ENCODE measurements around the gene KRTAP3-1. TPM values are rescaled to one million over a fixed set of nuclear protein-coding genes. Genes with fewer than 3 reads are reported as not detected.

The KRTAP3-1 gene
- total RNA-seq, 2 donors from 2014 or later, result not detected

DNA sequence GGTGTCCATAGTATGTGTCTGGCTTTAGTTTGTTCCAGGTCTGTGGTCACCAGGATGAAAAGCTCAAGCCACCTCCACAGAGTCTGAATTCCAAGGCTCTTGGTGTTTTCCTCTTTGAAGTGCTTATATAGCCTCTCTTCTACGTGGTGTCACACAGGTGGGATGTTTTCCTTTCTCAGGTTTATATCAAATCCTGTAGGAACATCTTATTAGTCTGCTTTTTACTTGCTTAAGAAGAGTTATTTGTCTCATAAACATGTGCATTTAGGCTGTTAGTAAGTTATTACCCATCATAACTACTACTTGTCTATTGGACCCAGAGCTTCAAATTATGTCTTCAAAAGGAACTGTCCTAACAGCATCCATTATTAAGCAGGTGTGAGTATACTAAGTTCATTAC lies 42.1 kb downstream of the KRTAP3-1 start, which contains the start of gene KRT39:
Gene KRT39 (minus strand): TSS at position 101 of the 400 bp plus-strand sequence. CDS start 92 bp downstream, at position 9.
- ATAC-seq (ENCODE audit: insufficient number of reproducible peaks, low FRiP score, low read depth), result no peak

GRCh38 chr17:40963838-40964237 lies 45.1 kb downstream of the KRTAP3-1 start:
- no peak overlapping the region for H3K4me3 ChIP-seq
- no peak overlapping the region for H3K27ac ChIP-seq
- H3K4me1 ChIP-seq (ENCODE audit: control insufficient read depth in 1 of 2, low read depth in 2 of 2), result no peaks in the 10 kb centered on the region
- no peaks in the 10 kb centered on the region for H3K36me3 ChIP-seq
- ATAC-seq (ENCODE audit: insufficient number of reproducible peaks, low FRiP score, low read depth) (no peak), DNase-seq (ENCODE audit: low spot score) (no peak)
- TF ChIP-seq CTCF (IDR thresholded peaks at IDR 0.05), result peak; percentile 38
- H3K27me3 ChIP-seq (replicated peaks; ENCODE audit: insufficient read depth), result no peaks in the 10 kb centered on the region
- H3K9me3 ChIP-seq, result no peaks in the 10 kb centered on the region

More for the DNA sequence above, 42.1 kb downstream of the KRTAP3-1 start, which contains the start of gene KRT39:
- no peaks in the 10 kb centered on the region for H3K9me3 ChIP-seq
- no peak for DNase-seq (ENCODE audit: low spot score)
- H3K27me3 ChIP-seq (replicated peaks; ENCODE audit: insufficient read depth), result no peaks in the 10 kb centered on the region
- H3K4me3 ChIP-seq, result no peak within 1 kb of the TSS
- no peaks in the 10 kb centered on the region for H3K4me1 ChIP-seq (ENCODE audit: control insufficient read depth in 1 of 2, low read depth in 2 of 2)
- no peak for TF ChIP-seq CTCF (IDR thresholded peaks at IDR 0.05)
- no peaks in the 10 kb centered on the region for H3K36me3 ChIP-seq
- no peak within 1 kb of the TSS for H3K27ac ChIP-seq

- Histone ChIP-seq H3K4me1 (ENCODE audit: control insufficient read depth in 1 of 2, low read depth in 2 of 2) (no peaks in the 10 kb centered on the region), H3K27ac (no peak overlapping the region), H3K9me3 (no peaks in the 10 kb centered on the region), H3K4me3 (no peak overlapping the region), H3K27me3 (replicated peaks; ENCODE audit: insufficient read depth) (no peaks in the 10 kb centered on the region), H3K36me3 (no peaks in the 10 kb centered on the region)
- no peak for TF ChIP-seq CTCF (IDR thresholded peaks at IDR 0.05)
- ATAC-seq (ENCODE audit: insufficient number of reproducible peaks, low FRiP score, low read depth) (no peak), DNase-seq (ENCODE audit: low spot score) (no peak)
Observed at GRCh38 chr17:40962059-40962561, 46.8 kb downstream of the KRTAP3-1 start.

DNA sequence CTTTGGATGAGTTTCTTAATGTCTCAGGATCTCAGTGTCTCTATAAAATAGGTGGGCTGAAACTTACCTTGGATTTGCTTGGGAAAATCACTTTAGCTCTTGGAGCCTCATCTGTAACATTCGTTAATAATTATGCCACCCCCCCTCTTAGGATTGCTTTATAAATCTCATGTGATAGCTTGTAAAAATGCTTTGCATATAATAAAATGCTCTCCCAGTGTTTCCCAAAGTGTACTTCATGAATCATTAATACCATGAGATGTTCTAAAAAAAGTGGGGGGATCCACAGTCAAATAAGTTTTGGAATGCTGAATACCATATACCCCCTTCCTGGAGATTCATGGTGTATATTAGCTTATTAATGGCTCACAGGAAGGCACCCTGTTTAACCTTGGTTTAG lies 47.3 kb downstream of the KRTAP3-1 start:
- Histone ChIP-seq H3K27ac (no peak overlapping the region), H3K27me3 (replicated peaks; ENCODE audit: insufficient read depth) (no peaks in the 10 kb centered on the region), H3K36me3 (no peaks in the 10 kb centered on the region), H3K4me3 (no peak overlapping the region), H3K9me3 (no peaks in the 10 kb centered on the region), H3K4me1 (ENCODE audit: control insufficient read depth in 1 of 2, low read depth in 2 of 2) (no peaks in the 10 kb centered on the region)
- DNase-seq (ENCODE audit: low spot score) (no peak), ATAC-seq (ENCODE audit: insufficient number of reproducible peaks, low FRiP score, low read depth) (no peak)
- TF ChIP-seq CTCF (IDR thresholded peaks at IDR 0.05), result no peak

GRCh38 chr17:40960144-40960543 lies 48.8 kb downstream of the KRTAP3-1 start:
- Histone ChIP-seq H3K27ac (no peak overlapping the region), H3K4me1 (ENCODE audit: control insufficient read depth in 1 of 2, low read depth in 2 of 2) (no peaks in the 10 kb centered on the region), H3K27me3 (replicated peaks; ENCODE audit: insufficient read depth) (no peaks in the 10 kb centered on the region), H3K4me3 (peak overlapping the region; percentile 18), H3K36me3 (no peaks in the 10 kb centered on the region), H3K9me3 (no peaks in the 10 kb centered on the region)
- DNase-seq (ENCODE audit: low spot score), result no peak
- ATAC-seq (ENCODE audit: insufficient number of reproducible peaks, low FRiP score, low read depth), result no peak
- TF ChIP-seq CTCF (IDR thresholded peaks at IDR 0.05), result no peak

Other genes starting within 250 kb of the KRTAP3-1 start
- gene KRT26, start 236.9 kb downstream of the KRTAP3-1 start, total RNA-seq, result not detected
- not detected for gene KRT27, start 226.6 kb downstream of the KRTAP3-1 start, total RNA-seq
- gene KRT28, start 209.2 kb downstream of the KRTAP3-1 start, total RNA-seq, result not detected
- 10 to 100 TPM in 1 of 2 donors, 1 to 10 TPM in 1; 2.3 to 13.5 TPM for gene KRT10, start 186.5 kb downstream of the KRTAP3-1 start, total RNA-seq
- not detected for gene KRT12, start 141.9 kb downstream of the KRTAP3-1 start, total RNA-seq
- 1 to 10 TPM in 1 of 2 donors, not detected in 1; 1.8 TPM for gene KRT20, start 123.9 kb downstream of the KRTAP3-1 start, total RNA-seq
- under 1 TPM in 1 of 2 donors, not detected in 1; 0.54 TPM for gene KRT23, start 71.5 kb downstream of the KRTAP3-1 start, total RNA-seq
- gene KRT39, start 42.2 kb downstream of the KRTAP3-1 start, total RNA-seq, result not detected
- not detected for gene KRT40, start 24.8 kb downstream of the KRTAP3-1 start, total RNA-seq
- not detected for gene KRTAP3-3, start 15.0 kb downstream of the KRTAP3-1 start, total RNA-seq
- not detected for gene KRTAP3-2, start 9.2 kb downstream of the KRTAP3-1 start, total RNA-seq
- gene KRTAP1-5, start 18.1 kb upstream of the KRTAP3-1 start, total RNA-seq, result not detected
- gene KRTAP1-4, start 21.1 kb upstream of the KRTAP3-1 start, total RNA-seq, result not detected
- gene KRTAP1-3, start 25.7 kb upstream of the KRTAP3-1 start, total RNA-seq, result not detected
- not detected for gene KRTAP1-1, start 32.3 kb upstream of the KRTAP3-1 start, total RNA-seq
- not detected for gene KRTAP2-1, start 38.2 kb upstream of the KRTAP3-1 start, total RNA-seq
- not detected for gene KRTAP2-2, start 46.1 kb upstream of the KRTAP3-1 start, total RNA-seq
- not detected for gene KRTAP2-3, start 51.0 kb upstream of the KRTAP3-1 start, total RNA-seq
- not detected for gene KRTAP2-4, start 56.8 kb upstream of the KRTAP3-1 start, total RNA-seq
- gene KRTAP4-7, start 75.0 kb upstream of the KRTAP3-1 start, total RNA-seq, result not detected
- gene KRTAP4-8, start 89.0 kb upstream of the KRTAP3-1 start, total RNA-seq, result not detected
- gene KRTAP4-16, start 93.1 kb upstream of the KRTAP3-1 start, total RNA-seq, result not detected
- gene KRTAP4-9, start 96.3 kb upstream of the KRTAP3-1 start, total RNA-seq, result not detected
- not detected for gene KRTAP4-11, start 109.2 kb upstream of the KRTAP3-1 start, total RNA-seq
- gene KRTAP4-12, start 115.1 kb upstream of the KRTAP3-1 start, total RNA-seq, result not detected
- gene KRTAP4-6, start 131.4 kb upstream of the KRTAP3-1 start, total RNA-seq, result not detected
- not detected for gene KRTAP4-5, start 140.7 kb upstream of the KRTAP3-1 start, total RNA-seq
- gene KRTAP4-4, start 151.6 kb upstream of the KRTAP3-1 start, total RNA-seq, result not detected
- not detected for gene KRTAP4-3, start 159.1 kb upstream of the KRTAP3-1 start, total RNA-seq
- not detected for gene KRTAP4-2, start 169.1 kb upstream of the KRTAP3-1 start, total RNA-seq
- gene KRTAP4-1, start 175.8 kb upstream of the KRTAP3-1 start, total RNA-seq, result not detected
- not detected for gene KRTAP9-1, start 180.8 kb upstream of the KRTAP3-1 start, total RNA-seq
- not detected for gene KRTAP9-2, start 217.5 kb upstream of the KRTAP3-1 start, total RNA-seq
- not detected for gene KRTAP9-3, start 223.3 kb upstream of the KRTAP3-1 start, total RNA-seq
- gene KRTAP9-8, start 228.9 kb upstream of the KRTAP3-1 start, total RNA-seq, result not detected
- gene KRTAP9-4, start 240.6 kb upstream of the KRTAP3-1 start, total RNA-seq, result not detected
- gene KRTAP9-9, start 246.3 kb upstream of the KRTAP3-1 start, total RNA-seq, result not detected

Measured in thoracic aorta (tissue), 2 donors.